Mucosa of descending colon (tissue), 3 donors: Measurements from ENCODE around the gene HS1BP3. TPM values are rescaled to one million over a fixed set of nuclear protein-coding genes. Genes with fewer than 3 reads are reported as not detected.

Experiments used
- ATAC-seq: fragments of 200-7000 bp; cut with Tn5 transposase; one replicate; pipeline ENCODE4 v1.9.1; 2020; ENCODE audit warnings: mild to moderate bottlenecking, moderate library complexity
- DNase-seq, 3 donors: peaks; one replicate each; pipeline ENCODE4 v3.0.0-alpha.2; 2020
- H3K36me3 ChIP-seq: fragments of 200-600 bp; one replicate; pipeline ENCODE4 v1.8.0; 2021; ENCODE audit warnings: low read depth, mild to moderate bottlenecking
- H3K4me1 ChIP-seq: fragments of 200-600 bp; one replicate; pipeline ENCODE4 v1.8.0; 2021; ENCODE audit warnings: low read depth, mild to moderate bottlenecking
- H3K4me3 ChIP-seq: fragments of 200-600 bp; one replicate; pipeline ENCODE4 v1.8.0; 2021; ENCODE audit warnings: mild to moderate bottlenecking
- H3K9me3 ChIP-seq: fragments of 200-600 bp; one replicate; pipeline ENCODE4 v1.8.0; 2021; ENCODE audit warnings: mild to moderate bottlenecking
- intact Hi-C, 2 donors: fragments of 100-400 bp; cut with DNase I in 1 of 2; cut with micrococcal nuclease in 1 of 2; formaldehyde crosslinking; loops; one replicate each; pipeline versions ENCODE4 v1.11.0 to v1.11.1; 2022; cut with DNase I, micrococcal nuclease
- total RNA-seq, 3 donors: library from RNA; stranded (reverse); fragmentation: NEBNext Ultra II Directional in 2 of 3; extraction: Animal tissue kit (Norgen Biotek cat#: 25700) in 2 of 3; gene quantifications; one replicate each; pipeline versions ENCODE4 v1.2.1 to v1.2.4, GENCODE V29; 2021 to 2023
- TF ChIP-seq, protein P1 (sequence below): fragments of 200-600 bp; IDR thresholded peaks from one replicate; pipeline ENCODE4 v1.8.0; 2022; ENCODE audit warnings: antibody characterized with exemption, mild to moderate bottlenecking
- donor health status: DM: no; HTN: no; CAD: no; lungs with moderate emphysema.
- donor health status: DM: no; HTN: no; CAD: no.
- donor health status: DM: no; HTN: yes; CAD: no.

HS1BP3 gene
- total RNA-seq, 3 donors from 2014 or later, result 28.8 to 47.0 (median 29.7) TPM

GRCh38 chr2:20603791-20604190, 47.1 kb downstream of the HS1BP3 start:
- TF ChIP-seq, protein P1, sequence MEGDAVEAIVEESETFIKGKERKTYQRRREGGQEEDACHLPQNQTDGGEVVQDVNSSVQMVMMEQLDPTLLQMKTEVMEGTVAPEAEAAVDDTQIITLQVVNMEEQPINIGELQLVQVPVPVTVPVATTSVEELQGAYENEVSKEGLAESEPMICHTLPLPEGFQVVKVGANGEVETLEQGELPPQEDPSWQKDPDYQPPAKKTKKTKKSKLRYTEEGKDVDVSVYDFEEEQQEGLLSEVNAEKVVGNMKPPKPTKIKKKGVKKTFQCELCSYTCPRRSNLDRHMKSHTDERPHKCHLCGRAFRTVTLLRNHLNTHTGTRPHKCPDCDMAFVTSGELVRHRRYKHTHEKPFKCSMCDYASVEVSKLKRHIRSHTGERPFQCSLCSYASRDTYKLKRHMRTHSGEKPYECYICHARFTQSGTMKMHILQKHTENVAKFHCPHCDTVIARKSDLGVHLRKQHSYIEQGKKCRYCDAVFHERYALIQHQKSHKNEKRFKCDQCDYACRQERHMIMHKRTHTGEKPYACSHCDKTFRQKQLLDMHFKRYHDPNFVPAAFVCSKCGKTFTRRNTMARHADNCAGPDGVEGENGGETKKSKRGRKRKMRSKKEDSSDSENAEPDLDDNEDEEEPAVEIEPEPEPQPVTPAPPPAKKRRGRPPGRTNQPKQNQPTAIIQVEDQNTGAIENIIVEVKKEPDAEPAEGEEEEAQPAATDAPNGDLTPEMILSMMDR, result no peak
- intact Hi-C loops, result no loop called here
- ATAC-seq (no peak), DNase-seq (no peak)
- no peaks in the 10 kb centered on the region for H3K9me3 ChIP-seq
- H3K4me1 ChIP-seq, result no peaks in the 10 kb centered on the region
- no peaks in the 10 kb centered on the region for H3K36me3 ChIP-seq
- no peak overlapping the region for H3K4me3 ChIP-seq

- H3K9me3 ChIP-seq, result no peaks in the 10 kb centered on the region
- TF ChIP-seq, protein P1, result no peak
- ATAC-seq, result no peak
- no peaks in the 10 kb centered on the region for H3K4me1 ChIP-seq
- DNase-seq, result no peak
- intact Hi-C loops, result no loop called here
- no peaks in the 10 kb centered on the region for H3K36me3 ChIP-seq
- no peak overlapping the region for H3K4me3 ChIP-seq
Observed at GRCh38 chr2:20602803-20603202, 48.1 kb downstream of the HS1BP3 start.

DNA sequence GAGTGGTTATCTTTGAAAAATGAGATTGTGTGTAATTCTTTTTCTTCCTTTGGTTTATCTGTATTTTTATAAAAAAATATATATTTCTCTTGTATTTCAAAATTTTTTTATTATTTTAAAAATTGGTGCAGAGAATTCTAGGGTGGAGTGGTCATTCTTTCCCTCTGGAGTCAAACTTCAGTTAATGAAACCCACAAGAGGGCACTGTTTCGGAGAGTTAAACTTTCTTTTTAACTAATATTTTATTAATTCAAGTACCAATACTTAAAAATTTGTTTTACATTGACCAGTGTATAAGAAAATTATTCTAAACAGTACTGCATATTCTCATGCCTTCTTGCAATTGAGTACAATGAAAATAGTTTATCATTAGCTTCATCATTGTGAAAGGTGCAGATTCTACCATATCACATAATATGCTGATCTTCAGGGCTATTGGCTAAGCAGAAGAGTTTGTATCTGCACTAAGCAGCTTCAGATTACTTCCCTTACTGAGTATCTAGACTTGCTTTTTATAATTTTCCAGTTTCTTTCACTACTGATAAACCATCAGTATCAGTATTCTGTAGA, 50.1 kb downstream of the HS1BP3 start:
- TF ChIP-seq, protein P1, result no peak
- no peak for ATAC-seq
- H3K4me1 ChIP-seq, result no peaks in the 10 kb centered on the region
- no peaks in the 10 kb centered on the region for H3K9me3 ChIP-seq
- H3K36me3 ChIP-seq, result no peaks in the 10 kb centered on the region
- intact Hi-C loops, result no loop called here
- H3K4me3 ChIP-seq, result no peak overlapping the region
- DNase-seq, result no peak

GRCh38 chr2:20599861-20600461, 50.9 kb downstream of the HS1BP3 start:
- no peak for DNase-seq
- Histone ChIP-seq H3K9me3 (no peaks in the 10 kb centered on the region), H3K36me3 (no peaks in the 10 kb centered on the region), H3K4me1 (no peaks in the 10 kb centered on the region), H3K4me3 (no peak overlapping the region)
- no peak for ATAC-seq
- intact Hi-C loops, result no loop called here
- TF ChIP-seq, protein P1, result no peak

GRCh38 chr2:20599001-20599600, 51.8 kb downstream of the HS1BP3 start:
- Histone ChIP-seq H3K4me3 (no peak overlapping the region), H3K36me3 (no peaks in the 10 kb centered on the region), H3K9me3 (no peaks in the 10 kb centered on the region), H3K4me1 (no peaks in the 10 kb centered on the region)
- DNase-seq (peak in 1 of 3 donors; percentile 38), ATAC-seq (no peak)
- TF ChIP-seq, protein P1, result no peak
- intact Hi-C loops, result no loop called here
